Choroid plexus epithelial cell (primary cell): ENCODE results near the gene PJA2.
"Not testable (repeated sequence)": the region's sequence is repeated elsewhere in the genome, so short reads cannot be mapped to it uniquely, and the experiment has no call there.

Experiments
- DNase-seq: peaks from one replicate; pipeline ENCODE4 v3.0.0-alpha.2; 2010; ENCODE audit warnings: low read depth
- H3K4me3 ChIP-seq: 2 replicates; pipeline ENCODE4 v1.5.1; 2011; ENCODE audit warnings: low read depth, mild to moderate bottlenecking, control low read depth, low read length, moderate library complexity
- TF ChIP-seq, protein P1 (sequence below): conservative IDR thresholded peaks from 2 replicates; pipeline ENCODE4 v1.5.1; 2011; ENCODE audit warnings: low read depth, mild to moderate bottlenecking, control low read depth, inconsistent platforms, low read length, moderate library complexity

Gene PJA2

DNA sequence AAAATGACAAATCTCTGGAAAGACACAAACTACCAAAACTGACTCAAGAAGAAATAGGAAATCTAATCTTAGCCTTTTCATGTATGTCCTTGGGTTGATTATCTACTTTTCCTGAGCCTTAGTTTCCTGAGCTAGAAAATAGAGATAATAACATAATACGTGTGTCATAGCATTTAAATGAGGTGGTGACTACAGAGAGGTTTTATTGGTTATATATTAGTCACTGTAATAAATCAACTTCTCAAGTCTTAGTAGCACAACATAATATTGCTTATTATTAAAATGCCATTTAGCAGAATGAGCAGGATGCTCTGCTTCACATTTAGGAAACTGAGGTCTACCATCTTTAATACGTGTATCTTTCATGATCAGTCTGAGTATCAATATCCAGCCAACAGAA lies 7.1 kb upstream of the PJA2 start:
- no peak for DNase-seq
- TF ChIP-seq, protein P1, sequence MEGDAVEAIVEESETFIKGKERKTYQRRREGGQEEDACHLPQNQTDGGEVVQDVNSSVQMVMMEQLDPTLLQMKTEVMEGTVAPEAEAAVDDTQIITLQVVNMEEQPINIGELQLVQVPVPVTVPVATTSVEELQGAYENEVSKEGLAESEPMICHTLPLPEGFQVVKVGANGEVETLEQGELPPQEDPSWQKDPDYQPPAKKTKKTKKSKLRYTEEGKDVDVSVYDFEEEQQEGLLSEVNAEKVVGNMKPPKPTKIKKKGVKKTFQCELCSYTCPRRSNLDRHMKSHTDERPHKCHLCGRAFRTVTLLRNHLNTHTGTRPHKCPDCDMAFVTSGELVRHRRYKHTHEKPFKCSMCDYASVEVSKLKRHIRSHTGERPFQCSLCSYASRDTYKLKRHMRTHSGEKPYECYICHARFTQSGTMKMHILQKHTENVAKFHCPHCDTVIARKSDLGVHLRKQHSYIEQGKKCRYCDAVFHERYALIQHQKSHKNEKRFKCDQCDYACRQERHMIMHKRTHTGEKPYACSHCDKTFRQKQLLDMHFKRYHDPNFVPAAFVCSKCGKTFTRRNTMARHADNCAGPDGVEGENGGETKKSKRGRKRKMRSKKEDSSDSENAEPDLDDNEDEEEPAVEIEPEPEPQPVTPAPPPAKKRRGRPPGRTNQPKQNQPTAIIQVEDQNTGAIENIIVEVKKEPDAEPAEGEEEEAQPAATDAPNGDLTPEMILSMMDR: no peak
- no peak overlapping the region for H3K4me3 ChIP-seq

DNA sequence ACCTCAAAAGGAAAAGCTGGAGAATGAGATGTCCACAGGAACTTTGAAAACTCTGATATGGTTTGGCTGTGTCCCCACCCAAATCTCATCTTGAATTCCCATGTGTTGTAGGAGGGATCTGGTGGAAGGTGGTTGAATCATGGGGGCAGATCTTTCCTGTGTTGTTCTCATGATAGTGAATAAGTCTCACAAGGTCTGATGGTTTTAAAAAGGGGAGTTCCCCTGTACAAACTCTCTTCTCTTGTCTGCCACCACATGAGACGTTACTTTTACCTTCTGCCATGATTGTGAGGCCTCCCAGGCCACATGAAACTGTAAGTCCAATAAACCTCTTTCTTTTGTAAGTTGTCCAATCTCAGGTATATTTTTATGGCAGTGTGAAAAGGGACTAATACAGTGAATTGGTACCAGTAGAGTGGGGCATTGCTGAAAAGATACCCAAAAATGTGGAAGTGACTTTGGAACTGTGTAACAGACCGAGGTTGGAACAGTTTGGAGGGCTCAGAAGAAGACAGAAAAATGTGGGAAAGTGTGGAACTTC lies 4.2 kb upstream of the PJA2 start:
- H3K4me3 ChIP-seq: not testable (repeated sequence)

DNA sequence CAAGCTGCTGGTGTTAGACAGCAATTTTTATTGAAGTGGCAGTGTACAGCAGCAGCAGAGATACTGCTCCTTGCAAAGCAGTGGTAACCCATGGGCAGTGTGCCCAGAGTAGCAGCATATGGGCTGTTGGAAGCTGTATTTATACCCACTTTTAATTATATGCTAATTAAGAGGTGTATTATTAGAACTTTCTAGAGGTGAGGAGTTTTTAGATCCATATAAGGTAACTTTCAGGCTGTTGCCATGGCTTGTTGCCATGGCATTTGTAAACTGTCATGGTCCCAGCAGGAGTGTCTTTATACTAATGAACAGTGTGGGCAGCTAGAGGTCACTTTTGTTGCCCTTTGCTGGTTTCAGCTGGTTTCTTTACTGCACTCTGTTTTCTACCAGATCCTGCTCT lies 3.7 kb upstream of the PJA2 start:
- peak; percentile 85 for DNase-seq
- no peak overlapping the region for H3K4me3 ChIP-seq
- TF ChIP-seq, protein P1: no peak

More for the DNA sequence above, 4.2 kb upstream of the PJA2 start:
- not testable (repeated sequence) for DNase-seq

DNA sequence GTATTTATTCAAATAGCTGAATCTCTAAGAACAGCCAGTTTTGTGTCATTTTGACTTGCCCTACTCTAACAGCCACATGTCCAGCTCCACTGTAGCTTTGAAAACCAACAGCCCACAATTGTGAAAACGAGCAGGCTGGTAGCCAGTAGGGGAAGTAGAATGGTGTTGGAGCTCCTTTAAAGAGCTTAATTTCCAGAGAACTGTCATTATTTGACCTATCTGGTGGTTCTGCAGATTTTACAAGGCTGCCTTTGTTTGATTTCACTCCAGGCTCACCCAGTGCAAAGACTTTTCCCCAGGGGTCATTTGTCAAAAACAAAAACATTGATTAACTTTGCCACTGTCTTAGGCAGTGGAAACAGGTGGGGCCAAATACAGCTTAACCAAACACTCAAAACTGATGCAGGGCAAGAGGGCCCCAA lies 3.2 kb upstream of the PJA2 start:
- no peak overlapping the region for H3K4me3 ChIP-seq
- TF ChIP-seq, protein P1: no peak
- no peak for DNase-seq

DNA sequence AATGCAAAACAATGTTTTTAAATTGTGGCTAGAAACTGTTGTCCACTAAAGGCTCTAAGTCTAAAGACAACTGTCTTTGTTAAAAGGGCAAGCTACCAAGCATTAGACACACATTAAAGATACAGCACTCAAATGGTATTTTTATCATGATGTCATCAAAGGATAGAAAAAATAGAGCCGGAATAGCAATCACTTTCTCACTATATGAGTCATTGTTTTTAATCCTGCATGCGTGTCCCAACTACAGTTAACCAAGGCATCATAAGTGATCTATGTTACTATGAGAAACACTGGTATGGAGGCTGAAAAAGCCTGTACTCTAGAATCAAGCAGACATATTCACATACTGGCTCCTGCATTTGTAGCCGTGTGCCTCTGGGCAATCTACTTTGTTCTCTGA lies 1.9 kb upstream of the PJA2 start:
- no peak overlapping the region for H3K4me3 ChIP-seq
- TF ChIP-seq, protein P1: no peak
- peak; percentile 94 for DNase-seq

DNA sequence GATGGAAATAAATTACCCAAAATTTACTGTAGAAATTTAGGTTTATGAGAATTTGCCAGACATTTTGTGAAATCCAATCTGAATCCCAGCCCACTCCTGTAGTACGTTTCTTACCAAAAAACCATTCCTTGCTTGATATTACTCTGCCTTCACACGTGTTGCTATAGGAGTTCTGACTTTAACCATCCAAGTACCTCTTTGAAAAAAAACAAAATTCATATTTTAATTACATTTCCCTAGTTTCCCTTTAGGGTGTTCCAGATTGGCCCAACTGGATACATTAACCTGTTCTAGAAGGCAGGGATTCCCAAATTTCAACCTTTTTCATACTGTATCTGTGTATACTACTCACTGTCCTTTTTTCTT lies 1.4 kb upstream of the PJA2 start:
- DNase-seq: no peak
- H3K4me3 ChIP-seq: peak overlapping the region; percentile 63
- TF ChIP-seq, protein P1: no peak

DNA sequence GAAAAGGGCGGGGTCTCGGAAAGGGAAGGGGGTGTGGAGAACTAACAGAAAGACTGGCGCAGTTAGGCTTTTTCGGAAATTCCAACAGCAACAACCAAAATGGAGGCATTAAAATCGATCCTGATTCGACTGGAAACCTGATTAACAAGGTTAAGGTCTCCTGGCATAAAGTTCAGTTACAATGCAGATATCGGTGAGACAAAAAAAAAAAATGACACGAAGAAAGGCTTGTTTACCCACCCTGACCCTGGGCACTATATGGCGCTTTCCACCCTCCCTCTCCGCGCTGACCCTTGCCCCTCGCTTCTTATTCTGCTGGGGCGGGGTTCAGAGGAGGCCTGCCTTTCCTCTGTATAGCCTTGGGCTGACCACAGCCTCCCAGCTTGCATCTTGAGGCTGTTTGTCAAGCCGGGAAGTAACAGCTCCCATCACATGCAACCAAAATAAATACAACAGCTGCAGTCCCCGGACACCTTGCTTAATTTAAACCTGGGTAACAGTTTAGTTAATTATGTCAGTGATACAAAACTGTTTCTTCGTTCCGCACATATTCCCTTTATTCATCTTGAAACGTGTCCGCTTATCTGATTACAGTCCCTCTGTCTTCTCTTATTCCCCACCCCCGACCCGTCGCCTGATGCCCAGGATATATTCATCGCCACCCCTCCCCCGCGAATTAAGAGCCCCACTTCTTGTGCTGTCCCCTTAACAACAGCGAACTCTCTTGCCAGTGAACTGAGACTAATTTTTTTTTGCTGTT lies 795 bp upstream of the PJA2 start:
- peak overlapping the region; percentile 63 for H3K4me3 ChIP-seq
- TF ChIP-seq, protein P1: no peak
- DNase-seq: peak; percentile 95
